ENCODE measurements around the gene GRIK3. TPM values are rescaled to one million over a fixed set of nuclear protein-coding genes. Genes with fewer than 3 reads are reported as not detected.

Gene GRIK3
- total RNA-seq, 1 experiment from 2014 or later, result 5.5 TPM

DNA sequence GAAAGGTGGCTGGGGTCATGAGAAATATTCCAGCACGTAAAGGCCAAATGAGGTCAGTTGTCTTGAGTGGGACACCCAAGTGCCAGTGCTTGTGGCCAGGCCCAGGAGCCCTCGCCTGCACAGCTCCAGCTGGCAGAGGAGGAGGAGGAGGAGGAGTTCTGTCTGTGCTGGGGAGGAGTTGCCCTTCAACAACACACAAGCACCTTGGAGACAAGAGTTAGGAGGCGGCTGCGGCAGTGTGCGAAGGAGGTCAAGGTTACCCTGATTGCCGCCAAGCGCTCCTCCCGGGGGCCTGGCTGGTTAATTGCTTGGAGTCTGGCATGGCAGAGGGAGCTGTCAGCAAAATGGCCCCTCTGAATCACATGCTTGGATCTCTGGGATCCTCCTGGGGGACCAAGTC is 45.1 kb downstream of the GRIK3 start:
- no peaks in the 10 kb centered on the region for H3K36me3 Mint-ChIP-seq
- no peaks in the 10 kb centered on the region for H3K9me3 Mint-ChIP-seq
- no peaks in the 10 kb centered on the region; the same call in 1 of the 2 replicates for H3K4me1 Mint-ChIP-seq
- CTCF ChIA-PET, result no interaction called here
- DNase-seq (ENCODE audit: low spot score) (no peak), ATAC-seq (no peak)
- H3K27ac Mint-ChIP-seq, result no peak overlapping the region
- H3K4me3 Mint-ChIP-seq, result no peak overlapping the region
- TF ChIP-seq, protein P1, sequence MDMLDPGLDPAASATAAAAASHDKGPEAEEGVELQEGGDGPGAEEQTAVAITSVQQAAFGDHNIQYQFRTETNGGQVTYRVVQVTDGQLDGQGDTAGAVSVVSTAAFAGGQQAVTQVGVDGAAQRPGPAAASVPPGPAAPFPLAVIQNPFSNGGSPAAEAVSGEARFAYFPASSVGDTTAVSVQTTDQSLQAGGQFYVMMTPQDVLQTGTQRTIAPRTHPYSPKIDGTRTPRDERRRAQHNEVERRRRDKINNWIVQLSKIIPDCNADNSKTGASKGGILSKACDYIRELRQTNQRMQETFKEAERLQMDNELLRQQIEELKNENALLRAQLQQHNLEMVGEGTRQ (CRISPR knock-in tag; IDR thresholded peaks at IDR 0.05), result no peak
- TF ChIP-seq ATF1 (CRISPR knock-in tag; IDR thresholded peaks at IDR 0.05) (no peak), FOXJ3 (CRISPR knock-in tag; IDR thresholded peaks at IDR 0.05; ENCODE audit: borderline replicate concordance) (no peak), GABPB1 (CRISPR knock-in tag; IDR thresholded peaks at IDR 0.05) (no peak)
- POLR2A ChIA-PET, result no interaction called here
- no peaks in the 10 kb centered on the region; the same call in 1 of the 2 replicates for H3K27me3 Mint-ChIP-seq (ENCODE audit: low read depth)

DNA sequence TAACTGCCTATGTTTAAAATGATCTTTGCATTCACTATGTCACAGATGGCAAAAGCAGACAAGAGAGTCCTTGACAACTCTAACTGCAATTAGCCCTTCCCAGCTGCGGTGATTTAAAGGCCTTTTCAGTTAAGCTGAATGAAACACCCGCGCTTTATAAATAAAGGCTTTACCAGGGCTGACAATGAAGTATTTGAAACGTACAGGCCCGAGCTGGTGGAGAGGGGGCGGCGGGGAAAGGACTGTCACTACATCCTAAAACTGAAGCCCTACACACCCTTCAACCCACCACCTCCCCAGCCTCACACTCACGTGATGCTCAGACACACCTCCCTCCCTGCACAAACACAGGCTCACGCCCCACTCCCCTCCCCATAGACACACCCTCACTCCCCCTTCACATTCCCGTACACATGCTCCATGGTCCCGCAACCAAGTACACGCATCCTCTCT is 45.5 kb downstream of the GRIK3 start:
- Mint-ChIP-seq H3K4me1 (no peaks in the 10 kb centered on the region; the same call in 1 of the 2 replicates), H3K27me3 (ENCODE audit: low read depth) (no peaks in the 10 kb centered on the region; the same call in 1 of the 2 replicates), H3K9me3 (no peaks in the 10 kb centered on the region), H3K36me3 (no peaks in the 10 kb centered on the region), H3K27ac (no peak overlapping the region), H3K4me3 (no peak overlapping the region)
- POLR2A ChIA-PET, result no interaction called here
- no peak for ATAC-seq
- TF ChIP-seq MXD4 (CRISPR knock-in tag; IDR thresholded peaks at IDR 0.05; ENCODE audit: borderline replicate concordance) (no peak), SMAD4 (CRISPR knock-in tag; IDR thresholded peaks at IDR 0.05) (no peak), ZNF138 (CRISPR knock-in tag; conservative IDR thresholded peaks at IDR 0.05) (no peak), SOX15 (CRISPR knock-in tag; IDR thresholded peaks at IDR 0.05) (no peak), CREB1 (CRISPR knock-in tag; IDR thresholded peaks at IDR 0.05) (no peak), NR2C2 (CRISPR knock-in tag; IDR thresholded peaks at IDR 0.05) (no peak), ATF1 (CRISPR knock-in tag; IDR thresholded peaks at IDR 0.05) (no peak)
- TF ChIP-seq, protein P2, sequence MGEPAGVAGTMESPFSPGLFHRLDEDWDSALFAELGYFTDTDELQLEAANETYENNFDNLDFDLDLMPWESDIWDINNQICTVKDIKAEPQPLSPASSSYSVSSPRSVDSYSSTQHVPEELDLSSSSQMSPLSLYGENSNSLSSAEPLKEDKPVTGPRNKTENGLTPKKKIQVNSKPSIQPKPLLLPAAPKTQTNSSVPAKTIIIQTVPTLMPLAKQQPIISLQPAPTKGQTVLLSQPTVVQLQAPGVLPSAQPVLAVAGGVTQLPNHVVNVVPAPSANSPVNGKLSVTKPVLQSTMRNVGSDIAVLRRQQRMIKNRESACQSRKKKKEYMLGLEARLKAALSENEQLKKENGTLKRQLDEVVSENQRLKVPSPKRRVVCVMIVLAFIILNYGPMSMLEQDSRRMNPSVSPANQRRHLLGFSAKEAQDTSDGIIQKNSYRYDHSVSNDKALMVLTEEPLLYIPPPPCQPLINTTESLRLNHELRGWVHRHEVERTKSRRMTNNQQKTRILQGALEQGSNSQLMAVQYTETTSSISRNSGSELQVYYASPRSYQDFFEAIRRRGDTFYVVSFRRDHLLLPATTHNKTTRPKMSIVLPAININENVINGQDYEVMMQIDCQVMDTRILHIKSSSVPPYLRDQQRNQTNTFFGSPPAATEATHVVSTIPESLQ (CRISPR knock-in tag; IDR thresholded peaks at IDR 0.05), result no peak
- TF ChIP-seq, protein P3, sequence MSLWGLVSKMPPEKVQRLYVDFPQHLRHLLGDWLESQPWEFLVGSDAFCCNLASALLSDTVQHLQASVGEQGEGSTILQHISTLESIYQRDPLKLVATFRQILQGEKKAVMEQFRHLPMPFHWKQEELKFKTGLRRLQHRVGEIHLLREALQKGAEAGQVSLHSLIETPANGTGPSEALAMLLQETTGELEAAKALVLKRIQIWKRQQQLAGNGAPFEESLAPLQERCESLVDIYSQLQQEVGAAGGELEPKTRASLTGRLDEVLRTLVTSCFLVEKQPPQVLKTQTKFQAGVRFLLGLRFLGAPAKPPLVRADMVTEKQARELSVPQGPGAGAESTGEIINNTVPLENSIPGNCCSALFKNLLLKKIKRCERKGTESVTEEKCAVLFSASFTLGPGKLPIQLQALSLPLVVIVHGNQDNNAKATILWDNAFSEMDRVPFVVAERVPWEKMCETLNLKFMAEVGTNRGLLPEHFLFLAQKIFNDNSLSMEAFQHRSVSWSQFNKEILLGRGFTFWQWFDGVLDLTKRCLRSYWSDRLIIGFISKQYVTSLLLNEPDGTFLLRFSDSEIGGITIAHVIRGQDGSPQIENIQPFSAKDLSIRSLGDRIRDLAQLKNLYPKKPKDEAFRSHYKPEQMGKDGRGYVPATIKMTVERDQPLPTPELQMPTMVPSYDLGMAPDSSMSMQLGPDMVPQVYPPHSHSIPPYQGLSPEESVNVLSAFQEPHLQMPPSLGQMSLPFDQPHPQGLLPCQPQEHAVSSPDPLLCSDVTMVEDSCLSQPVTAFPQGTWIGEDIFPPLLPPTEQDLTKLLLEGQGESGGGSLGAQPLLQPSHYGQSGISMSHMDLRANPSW (CRISPR knock-in tag; conservative IDR thresholded peaks at IDR 0.05; ENCODE audit: low read depth), result no peak
- DNase-seq (ENCODE audit: low spot score), result no peak
- CTCF ChIA-PET, result no interaction called here

DNA sequence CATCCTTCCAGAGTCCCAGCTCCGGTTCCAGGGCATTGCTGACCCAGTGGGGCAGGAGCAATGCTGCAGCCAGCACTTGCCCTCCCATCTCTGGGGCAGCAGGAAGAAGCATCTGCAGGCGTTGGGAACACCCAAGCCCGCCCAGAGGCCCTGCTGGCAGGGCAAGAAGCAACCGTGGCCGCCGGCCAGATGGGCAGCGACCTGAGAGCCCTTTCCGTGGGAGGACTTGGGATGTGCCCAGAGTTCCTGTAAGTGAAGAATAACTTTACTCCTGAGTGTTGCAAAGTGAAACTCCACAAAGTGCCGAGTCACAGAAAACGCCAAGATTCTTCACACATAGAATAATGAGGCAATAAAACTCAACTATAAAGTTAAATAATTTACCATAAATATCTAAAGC is 46.0 kb downstream of the GRIK3 start:
- CTCF ChIA-PET, result no interaction called here
- DNase-seq (ENCODE audit: low spot score) (no peak), ATAC-seq (no peak)
- TF ChIP-seq, protein P4, sequence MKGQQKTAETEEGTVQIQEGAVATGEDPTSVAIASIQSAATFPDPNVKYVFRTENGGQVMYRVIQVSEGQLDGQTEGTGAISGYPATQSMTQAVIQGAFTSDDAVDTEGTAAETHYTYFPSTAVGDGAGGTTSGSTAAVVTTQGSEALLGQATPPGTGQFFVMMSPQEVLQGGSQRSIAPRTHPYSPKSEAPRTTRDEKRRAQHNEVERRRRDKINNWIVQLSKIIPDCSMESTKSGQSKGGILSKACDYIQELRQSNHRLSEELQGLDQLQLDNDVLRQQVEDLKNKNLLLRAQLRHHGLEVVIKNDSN (CRISPR knock-in tag; IDR thresholded peaks at IDR 0.05), result no peak
- TF ChIP-seq ATF1 (CRISPR knock-in tag; IDR thresholded peaks at IDR 0.05) (no peak), RELA (CRISPR knock-in tag; IDR thresholded peaks at IDR 0.05; ENCODE audit: borderline replicate concordance) (no peak), CBFB (CRISPR knock-in tag; IDR thresholded peaks at IDR 0.05; ENCODE audit: low read depth) (no peak), ZNF396 (CRISPR knock-in tag; IDR thresholded peaks at IDR 0.05; ENCODE audit: borderline replicate concordance) (no peak), KAT7 (CRISPR knock-in tag; IDR thresholded peaks at IDR 0.05; ENCODE audit: borderline replicate concordance) (no peak), GRHL2 (CRISPR knock-in tag; IDR thresholded peaks at IDR 0.05; ENCODE audit: insufficient replicate concordance, severe bottlenecking) (no peak), GABPB1 (CRISPR knock-in tag; IDR thresholded peaks at IDR 0.05) (no peak)
- TF ChIP-seq, protein P5, sequence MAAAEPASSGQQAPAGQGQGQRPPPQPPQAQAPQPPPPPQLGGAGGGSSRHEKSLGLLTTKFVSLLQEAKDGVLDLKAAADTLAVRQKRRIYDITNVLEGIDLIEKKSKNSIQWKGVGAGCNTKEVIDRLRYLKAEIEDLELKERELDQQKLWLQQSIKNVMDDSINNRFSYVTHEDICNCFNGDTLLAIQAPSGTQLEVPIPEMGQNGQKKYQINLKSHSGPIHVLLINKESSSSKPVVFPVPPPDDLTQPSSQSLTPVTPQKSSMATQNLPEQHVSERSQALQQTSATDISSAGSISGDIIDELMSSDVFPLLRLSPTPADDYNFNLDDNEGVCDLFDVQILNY (CRISPR knock-in tag; IDR thresholded peaks at IDR 0.05), result no peak
- TF ChIP-seq, protein P6, sequence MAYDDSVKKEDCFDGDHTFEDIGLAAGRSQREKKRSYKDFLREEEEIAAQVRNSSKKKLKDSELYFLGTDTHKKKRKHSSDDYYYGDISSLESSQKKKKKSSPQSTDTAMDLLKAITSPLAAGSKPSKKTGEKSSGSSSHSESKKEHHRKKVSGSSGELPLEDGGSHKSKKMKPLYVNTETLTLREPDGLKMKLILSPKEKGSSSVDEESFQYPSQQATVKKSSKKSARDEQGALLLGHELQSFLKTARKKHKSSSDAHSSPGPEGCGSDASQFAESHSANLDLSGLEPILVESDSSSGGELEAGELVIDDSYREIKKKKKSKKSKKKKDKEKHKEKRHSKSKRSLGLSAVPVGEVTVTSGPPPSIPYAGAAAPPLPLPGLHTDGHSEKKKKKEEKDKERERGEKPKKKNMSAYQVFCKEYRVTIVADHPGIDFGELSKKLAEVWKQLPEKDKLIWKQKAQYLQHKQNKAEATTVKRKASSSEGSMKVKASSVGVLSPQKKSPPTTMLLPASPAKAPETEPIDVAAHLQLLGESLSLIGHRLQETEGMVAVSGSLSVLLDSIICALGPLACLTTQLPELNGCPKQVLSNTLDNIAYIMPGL (CRISPR knock-in tag; IDR thresholded peaks at IDR 0.05), result no peak
- Mint-ChIP-seq H3K4me1 (peaks cover under 1% of the 10 kb centered on the region), H3K36me3 (no peaks in the 10 kb centered on the region), H3K27me3 (ENCODE audit: low read depth) (no peaks in the 10 kb centered on the region; the same call in 1 of the 2 replicates), H3K27ac (no peak overlapping the region), H3K9me3 (no peaks in the 10 kb centered on the region), H3K4me3 (no peak overlapping the region)
- POLR2A ChIA-PET, result no interaction called here

Data from WTC11 (cell line).